GM23338 (cell line): ENCODE measurements around the gene ANTXR1. TPM values are rescaled to one million over a fixed set of nuclear protein-coding genes. Genes with fewer than 3 reads are reported as not detected.

Experiments
- ATAC-seq: fragments of 200-7000 bp; cut with Tn5 transposase; 3 replicates; pipeline ENCODE4 v1.9.1; 2020
- DNase-seq: peaks from one replicate; pipeline ENCODE4 v3.0.0-alpha.2; 2015; ENCODE audit warnings: low spot score
- H2AFZ ChIP-seq: fragments of 200-600 bp; sonication (generic); 2 replicates; pipeline ENCODE4 v1.8.0; 2016; ENCODE audit warnings: antibody characterized with exemption, mild to moderate bottlenecking, moderate library complexity
- H3F3A ChIP-seq: fragments of 200-600 bp; sonication (generic); replicated peaks from 2 replicates; pipeline ENCODE4 v1.8.0; 2017; ENCODE audit warnings: antibody characterized with exemption, mixed run types, low read depth
- H3K27ac ChIP-seq: fragments of 200-600 bp; sonication (generic); 2 replicates; pipeline ENCODE4 v1.6.1; 2016; ENCODE audit warnings: low read depth
- H3K27me3 ChIP-seq: fragments of 200-600 bp; sonication (generic); 2 replicates; pipeline ENCODE4 v1.8.0; 2016; ENCODE audit warnings: mild to moderate bottlenecking, mixed run types, moderate library complexity; ENCODE audit not compliant: insufficient read depth
- H3K36me3 ChIP-seq: fragments of 200-600 bp; sonication (generic); 2 replicates; pipeline ENCODE4 v1.8.0; 2016; ENCODE audit warnings: mild to moderate bottlenecking; ENCODE audit not compliant: insufficient read depth
- H3K4me1 ChIP-seq: fragments of 200-600 bp; sonication (generic); 2 replicates; pipeline ENCODE4 v1.8.0; 2016; ENCODE audit warnings: mild to moderate bottlenecking, moderate library complexity; ENCODE audit not compliant: insufficient read depth
- H3K4me2 ChIP-seq: fragments of 200-600 bp; sonication (generic); 2 replicates; pipeline ENCODE4 v1.7.1; 2017; ENCODE audit warnings: mixed run types
- H3K4me3 ChIP-seq: fragments of 200-600 bp; sonication (generic); 2 replicates; pipeline ENCODE4 v1.6.1; 2016; ENCODE audit warnings: mixed run types
- H3K79me2 ChIP-seq: fragments of 200-600 bp; sonication (generic); replicated peaks from 2 replicates; pipeline ENCODE4 v1.8.0; 2017; ENCODE audit warnings: mild to moderate bottlenecking; ENCODE audit not compliant: insufficient read depth
- H3K9me2 ChIP-seq: fragments of 200-600 bp; sonication (generic); 2 replicates; pipeline ENCODE4 v1.8.0; 2017; ENCODE audit not compliant: insufficient read depth
- H4K20me1 ChIP-seq: fragments of 200-600 bp; sonication (generic); replicated peaks from 2 replicates; pipeline ENCODE4 v1.8.0; 2017; ENCODE audit warnings: mild to moderate bottlenecking; ENCODE audit not compliant: insufficient read depth
- H3K27ac Mint-ChIP-seq: 2 replicates; pipeline ENCODE4 v1.8.0; 2020; ENCODE audit warnings: inconsistent platforms, mild to moderate bottlenecking, moderate library complexity, mixed read lengths
- H3K27me3 Mint-ChIP-seq: 3 replicates; pipeline ENCODE4 v1.8.0; 2022; ENCODE audit warnings: low read depth, mild to moderate bottlenecking, moderate library complexity, mixed read lengths, inconsistent platforms; ENCODE audit not compliant: insufficient read depth, poor library complexity
- H3K36me3 Mint-ChIP-seq: 3 replicates; pipeline ENCODE4 v1.8.0; 2021; ENCODE audit warnings: low read depth, mild to moderate bottlenecking, inconsistent platforms, moderate library complexity, mixed read lengths
- H3K4me1 Mint-ChIP-seq: 3 replicates; pipeline ENCODE4 v1.8.0; 2020; ENCODE audit warnings: mild to moderate bottlenecking, inconsistent platforms, mixed read lengths
- H3K4me3 Mint-ChIP-seq: 3 replicates; pipeline ENCODE4 v1.8.0; 2021; ENCODE audit warnings: moderate library complexity, mild to moderate bottlenecking, inconsistent platforms, mixed read lengths
- H3K9me3 Mint-ChIP-seq: 3 replicates; pipeline ENCODE4 v1.8.0; 2020; ENCODE audit warnings: moderate library complexity, mild to moderate bottlenecking, inconsistent platforms, mixed read lengths
- CREB1 ChIP-seq: fragments of 250-450 bp; sonication (Bioruptor Pico); IDR thresholded peaks from 2 replicates; pipeline ENCODE4 v1.5.0; 2020; ENCODE audit warnings: low read depth, mild to moderate bottlenecking, moderate library complexity
- ETS1 ChIP-seq: IDR thresholded peaks from 2 replicates; pipeline ENCODE4 v1.6.1; 2016; ENCODE audit warnings: antibody characterized with exemption
- EZH2 ChIP-seq: fragments of 200-600 bp; sonication (generic); IDR thresholded peaks from one replicate; pipeline ENCODE4 v1.8.0; 2017; ENCODE audit warnings: antibody characterized with exemption, mild to moderate bottlenecking, low read depth; ENCODE audit not compliant: unreplicated experiment
- EZH2phosphoT487 ChIP-seq: fragments of 200-600 bp; sonication (generic); IDR thresholded peaks from one replicate; pipeline ENCODE4 v1.8.1; 2018; ENCODE audit warnings: antibody characterized with exemption; ENCODE audit not compliant: unreplicated experiment
- NANOG ChIP-seq: IDR thresholded peaks from 2 replicates; pipeline ENCODE4 v1.6.1; 2016; ENCODE audit warnings: antibody characterized with exemption, borderline replicate concordance
- POLR2AphosphoS5 ChIP-seq: IDR thresholded peaks from 2 replicates; pipeline ENCODE4 v1.6.1; 2016; ENCODE audit warnings: antibody characterized with exemption, low read depth
- REST ChIP-seq: IDR thresholded peaks from one replicate; pipeline ENCODE4 v1.6.1; 2018; ENCODE audit warnings: antibody characterized with exemption; ENCODE audit not compliant: unreplicated experiment
- STAT1 ChIP-seq: IDR thresholded peaks from one replicate; pipeline ENCODE4 v1.6.1; 2016; ENCODE audit warnings: antibody characterized with exemption; ENCODE audit not compliant: unreplicated experiment
- ZNF114 ChIP-seq: fragments of 250-450 bp; sonication (Bioruptor Pico); IDR thresholded peaks from 2 replicates; pipeline ENCODE4 v1.5.0; 2020; ENCODE audit warnings: mild to moderate bottlenecking, moderate library complexity
- ZNF331 ChIP-seq: fragments of 250-450 bp; sonication (Bioruptor Pico); IDR thresholded peaks from 2 replicates; pipeline ENCODE4 v1.5.0; 2020; ENCODE audit warnings: low read depth, mild to moderate bottlenecking, moderate library complexity
- ZNF462 ChIP-seq: fragments of 250-450 bp; sonication (Bioruptor Pico); IDR thresholded peaks from 2 replicates; pipeline ENCODE4 v1.5.0; 2020; ENCODE audit warnings: mild to moderate bottlenecking, moderate library complexity
- polyA plus RNA-seq: library from polyadenylated mRNA; unstranded; fragments of >200 nt; fragmentation: Nextera tagmentation; extraction: Ambion mirVana; gene quantifications from 2 replicates; pipeline ENCODE4 v1.2.1, GENCODE V29; 2016
- total RNA-seq: library from RNA; depleted of rRNA; stranded (reverse); fragments of >200 nt; shearing (Covaris generic); gene quantifications from 2 replicates; pipeline ENCODE4 v1.2.3, GENCODE V29; 2014

Gene ANTXR1
- total and polyA plus RNA-seq, 2 experiments from 2014 or later = 16.1 to 23.1 TPM

DNA sequence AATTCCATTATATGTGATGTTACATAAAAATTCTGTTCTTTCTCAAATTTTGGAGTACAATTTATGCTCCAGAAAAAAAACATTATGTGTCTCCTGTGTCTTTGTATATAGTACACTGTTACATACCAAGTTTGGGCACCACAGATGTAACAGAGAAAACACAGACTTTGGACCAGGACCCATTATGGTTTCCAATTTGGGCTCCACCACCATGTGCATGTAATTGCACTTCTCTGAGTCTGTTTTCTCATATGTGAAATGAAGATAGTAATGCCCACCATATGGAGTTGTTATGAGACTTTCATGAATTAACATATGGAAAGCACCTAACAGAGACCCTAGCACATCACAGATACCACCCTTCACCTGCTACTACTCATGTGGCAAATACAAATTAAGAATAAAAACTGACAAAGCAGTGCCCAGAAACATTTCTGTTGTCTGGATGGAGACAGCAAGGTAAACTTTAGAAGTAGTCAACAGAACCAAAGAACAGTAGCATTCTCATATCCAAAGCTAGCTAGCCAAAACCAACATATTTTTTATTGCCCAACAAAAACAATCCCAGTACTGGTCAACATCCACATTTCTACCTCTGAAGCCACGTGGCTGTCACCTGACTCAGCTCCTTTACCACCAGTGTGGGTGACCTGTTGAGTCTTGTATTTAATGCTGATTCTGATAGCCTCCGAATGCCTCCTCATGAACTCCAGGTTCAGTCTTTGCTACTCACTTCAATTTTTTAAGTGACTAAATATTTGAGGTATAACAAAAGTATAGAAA, 42.9 kb downstream of the ANTXR1 start (continued):
- TF ChIP-seq POLR2AphosphoS5 (no peak), EZH2phosphoT487 (no peak), EZH2 (no peak), STAT1 (no peak), ZNF331 (CRISPR knock-in tag) (no peak), ETS1 (no peak)

DNA sequence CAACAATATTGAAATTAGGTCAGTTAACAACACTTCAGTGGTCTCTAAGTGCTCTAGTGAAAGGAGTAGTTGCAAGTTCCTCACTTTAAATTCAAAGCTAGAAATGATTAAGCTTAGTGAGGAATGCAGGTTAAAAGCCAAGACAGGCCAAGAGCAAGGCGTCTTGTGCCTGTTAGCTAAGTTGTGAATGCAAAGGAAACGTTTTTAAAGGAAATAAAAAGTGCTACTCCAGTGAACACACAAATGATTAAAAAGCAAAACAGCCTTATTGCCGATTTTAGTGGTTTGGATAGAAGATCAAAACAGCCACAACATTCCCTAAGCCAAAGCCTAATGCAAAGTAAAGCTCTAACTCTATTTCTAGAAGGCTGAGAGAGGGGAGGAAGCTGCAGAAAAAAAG, 44.7 kb downstream of the ANTXR1 start:
- no peaks in the 10 kb centered on the region for H3K4me1 ChIP-seq
- no peak overlapping the region for H3K4me2 ChIP-seq
- DNase-seq (no peak), ATAC-seq (no peak)
- H3F3A ChIP-seq = no peaks in the 10 kb centered on the region
- H3K27ac ChIP-seq = no peak overlapping the region
- no peak overlapping the region for H2AFZ ChIP-seq
- no peak overlapping the region for H3K4me3 Mint-ChIP-seq
- H4K20me1 ChIP-seq = peaks cover 6% of the 10 kb centered on the region; the same call in 1 of the 2 replicates
- H3K9me2 ChIP-seq = peaks cover 14% of the 10 kb centered on the region
- H3K4me1 Mint-ChIP-seq = peaks cover 2% of the 10 kb centered on the region; the same call in 1 of the 3 replicates
- peaks cover 2% of the 10 kb centered on the region for H3K27me3 Mint-ChIP-seq
- no peaks in the 10 kb centered on the region; the same call in 2 of the 3 replicates for H3K9me3 Mint-ChIP-seq
- no peak overlapping the region for H3K4me3 ChIP-seq
- H3K27ac Mint-ChIP-seq = no peak overlapping the region
- H3K27me3 ChIP-seq = no peaks in the 10 kb centered on the region
- H3K36me3 ChIP-seq = no peaks in the 10 kb centered on the region
- no peaks in the 10 kb centered on the region for H3K79me2 ChIP-seq
- peaks cover 11% of the 10 kb centered on the region for H3K36me3 Mint-ChIP-seq
- no peak for TF ChIP-seq REST
- no peak for TF ChIP-seq POLR2AphosphoS5
- no peak for TF ChIP-seq ZNF462
- TF ChIP-seq NANOG = no peak
- no peak for TF ChIP-seq STAT1
- no peak for TF ChIP-seq EZH2phosphoT487
- TF ChIP-seq EZH2 = no peak
- no peak for TF ChIP-seq ZNF114
- TF ChIP-seq CREB1 (CRISPR knock-in tag) = no peak
- TF ChIP-seq ZNF331 (CRISPR knock-in tag) = no peak
